Posterior vena cava (tissue), 2 donors: ENCODE results near the gene HDLBP. TPM values are rescaled to one million over a fixed set of nuclear protein-coding genes. Genes with fewer than 3 reads are reported as not detected.

Experiments used
- DNase-seq: peaks from one replicate; pipeline ENCODE4 v3.0.0-alpha.2; 2020; ENCODE audit warnings: low spot score
- intact Hi-C, 2 donors: fragments of 100-400 bp; cut with DNase I; formaldehyde crosslinking; loops; one replicate each; pipeline versions ENCODE4 v1.14.1 to v1.14.2; 2022 to 2023
- long read RNA-seq, 2 donors: library from polyadenylated mRNA; unstranded; transcript quantifications; one replicate each; pipeline ENCODE4 v2.0.0, GENCODE V29; 2020 to 2021
- total RNA-seq, 2 donors: library from RNA; stranded (reverse); fragmentation: NEBNext Ultra II Directional; extraction: Animal tissue kit (Norgen Biotek cat#: 25700); gene quantifications; one replicate each; pipeline ENCODE4 v1.2.1, GENCODE V29; 2021
- donor health status: DM: yes; HTN: yes; CAD: no.
- donor health status: DM: yes; HTN: yes; CAD: no.

The HDLBP gene, protein sequence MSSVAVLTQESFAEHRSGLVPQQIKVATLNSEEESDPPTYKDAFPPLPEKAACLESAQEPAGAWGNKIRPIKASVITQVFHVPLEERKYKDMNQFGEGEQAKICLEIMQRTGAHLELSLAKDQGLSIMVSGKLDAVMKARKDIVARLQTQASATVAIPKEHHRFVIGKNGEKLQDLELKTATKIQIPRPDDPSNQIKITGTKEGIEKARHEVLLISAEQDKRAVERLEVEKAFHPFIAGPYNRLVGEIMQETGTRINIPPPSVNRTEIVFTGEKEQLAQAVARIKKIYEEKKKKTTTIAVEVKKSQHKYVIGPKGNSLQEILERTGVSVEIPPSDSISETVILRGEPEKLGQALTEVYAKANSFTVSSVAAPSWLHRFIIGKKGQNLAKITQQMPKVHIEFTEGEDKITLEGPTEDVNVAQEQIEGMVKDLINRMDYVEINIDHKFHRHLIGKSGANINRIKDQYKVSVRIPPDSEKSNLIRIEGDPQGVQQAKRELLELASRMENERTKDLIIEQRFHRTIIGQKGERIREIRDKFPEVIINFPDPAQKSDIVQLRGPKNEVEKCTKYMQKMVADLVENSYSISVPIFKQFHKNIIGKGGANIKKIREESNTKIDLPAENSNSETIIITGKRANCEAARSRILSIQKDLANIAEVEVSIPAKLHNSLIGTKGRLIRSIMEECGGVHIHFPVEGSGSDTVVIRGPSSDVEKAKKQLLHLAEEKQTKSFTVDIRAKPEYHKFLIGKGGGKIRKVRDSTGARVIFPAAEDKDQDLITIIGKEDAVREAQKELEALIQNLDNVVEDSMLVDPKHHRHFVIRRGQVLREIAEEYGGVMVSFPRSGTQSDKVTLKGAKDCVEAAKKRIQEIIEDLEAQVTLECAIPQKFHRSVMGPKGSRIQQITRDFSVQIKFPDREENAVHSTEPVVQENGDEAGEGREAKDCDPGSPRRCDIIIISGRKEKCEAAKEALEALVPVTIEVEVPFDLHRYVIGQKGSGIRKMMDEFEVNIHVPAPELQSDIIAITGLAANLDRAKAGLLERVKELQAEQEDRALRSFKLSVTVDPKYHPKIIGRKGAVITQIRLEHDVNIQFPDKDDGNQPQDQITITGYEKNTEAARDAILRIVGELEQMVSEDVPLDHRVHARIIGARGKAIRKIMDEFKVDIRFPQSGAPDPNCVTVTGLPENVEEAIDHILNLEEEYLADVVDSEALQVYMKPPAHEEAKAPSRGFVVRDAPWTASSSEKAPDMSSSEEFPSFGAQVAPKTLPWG (N-terminal part only)
- total RNA-seq, result 100 to 1,000 TPM; 428 to 459 TPM
- long read RNA-seq, donor 1, full-length matches to known transcripts, result 63 of 177 reads
- long read RNA-seq, donor 1, partial matches to known transcripts, result 87 of 177 reads
- long read RNA-seq, donor 1, other reads (novel, unspliced or antisense), result 27 of 177 reads
- long read RNA-seq, donor 2, full-length matches to known transcripts, result 16 of 298 reads
- long read RNA-seq, donor 2, partial matches to known transcripts, result 250 of 298 reads
- long read RNA-seq, donor 2, other reads (novel, unspliced or antisense), result 32 of 298 reads

DNA sequence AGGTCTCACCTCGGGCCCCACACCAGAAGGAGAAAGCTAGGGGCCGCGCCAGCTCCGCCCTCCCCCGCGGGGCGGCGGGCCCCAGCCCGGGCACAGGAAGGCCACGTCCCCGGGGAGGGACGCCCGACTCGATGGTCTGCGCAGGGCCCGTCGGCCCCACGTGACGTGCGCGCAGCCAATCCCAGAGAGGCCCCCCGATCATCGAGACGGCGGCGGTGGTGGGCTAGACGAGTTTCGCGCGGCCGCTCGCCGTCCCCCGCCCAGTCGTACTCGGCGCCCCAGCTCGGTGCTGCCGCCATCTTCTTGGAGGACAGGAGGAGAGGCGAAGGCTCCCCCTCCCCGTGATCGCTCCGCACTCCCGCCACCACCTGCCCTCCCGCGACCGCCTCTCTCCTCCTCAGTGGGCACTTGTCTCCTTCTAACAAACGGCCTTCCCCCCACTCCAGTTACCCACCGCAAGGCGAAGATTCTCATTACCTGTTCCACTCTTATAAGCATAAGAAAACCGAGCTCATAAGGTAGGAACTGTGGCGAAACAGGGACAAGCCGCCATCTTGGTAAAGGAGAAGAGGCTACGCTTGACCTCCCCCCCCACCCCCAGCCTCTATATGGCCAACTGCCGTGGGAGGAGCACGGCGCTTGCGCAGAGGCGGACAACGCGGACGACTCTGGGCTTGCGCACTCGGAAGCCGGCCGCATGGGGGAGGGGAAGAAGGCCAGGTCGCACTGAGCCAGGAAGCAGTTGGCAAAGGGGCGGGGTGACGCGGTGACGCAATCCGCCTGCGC is at the start of gene HDLBP:
Gene HDLBP, minus strand, starts transcription at position 580 of the 786 bp plus-strand sequence. CDS start 48,803 bp downstream, outside the sequence.
- peak; percentile 100 for DNase-seq
- intact Hi-C loops, result no loop called here

DNA sequence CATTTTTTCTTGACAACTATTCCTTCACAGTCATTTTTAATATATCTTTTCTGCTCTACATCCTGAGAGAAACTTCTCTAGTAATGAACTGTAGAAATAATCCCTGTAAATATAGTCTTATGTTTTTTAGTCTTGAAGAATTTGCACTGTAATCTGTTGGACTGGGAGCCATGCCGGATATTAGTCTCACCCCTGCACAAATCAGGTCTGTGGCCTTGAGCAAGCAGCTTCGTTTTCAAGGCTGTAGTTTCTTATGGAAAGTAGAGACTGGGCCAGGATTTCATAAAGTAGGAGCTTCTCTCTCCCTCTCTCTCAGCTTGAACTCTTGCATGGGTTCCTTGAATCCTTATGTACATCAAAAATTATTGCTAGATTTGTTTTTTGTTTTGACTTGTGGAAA is 49.3 kb upstream of the HDLBP start:
- no peak for DNase-seq
- intact Hi-C loops, result no loop called here

DNA sequence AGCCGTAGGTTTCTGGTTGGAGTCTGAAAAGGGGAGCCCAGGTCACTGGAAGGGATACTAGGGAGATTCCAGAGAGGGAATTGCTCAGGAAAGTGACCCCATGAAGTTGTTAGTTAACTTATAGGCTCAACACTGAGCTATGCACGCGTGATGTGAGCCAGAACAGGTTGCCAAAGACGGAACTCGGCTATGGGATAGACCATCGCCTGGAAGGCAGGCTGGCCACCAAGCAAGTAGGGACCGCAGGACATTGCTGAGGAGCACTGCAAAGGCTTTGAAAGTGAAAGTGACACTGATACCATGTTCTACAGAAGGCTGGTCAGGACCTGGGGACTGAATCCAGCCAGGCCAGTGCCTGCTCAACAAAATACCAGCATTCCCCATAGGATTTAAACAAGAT is 48.0 kb upstream of the HDLBP start:
- DNase-seq, result no peak

DNA sequence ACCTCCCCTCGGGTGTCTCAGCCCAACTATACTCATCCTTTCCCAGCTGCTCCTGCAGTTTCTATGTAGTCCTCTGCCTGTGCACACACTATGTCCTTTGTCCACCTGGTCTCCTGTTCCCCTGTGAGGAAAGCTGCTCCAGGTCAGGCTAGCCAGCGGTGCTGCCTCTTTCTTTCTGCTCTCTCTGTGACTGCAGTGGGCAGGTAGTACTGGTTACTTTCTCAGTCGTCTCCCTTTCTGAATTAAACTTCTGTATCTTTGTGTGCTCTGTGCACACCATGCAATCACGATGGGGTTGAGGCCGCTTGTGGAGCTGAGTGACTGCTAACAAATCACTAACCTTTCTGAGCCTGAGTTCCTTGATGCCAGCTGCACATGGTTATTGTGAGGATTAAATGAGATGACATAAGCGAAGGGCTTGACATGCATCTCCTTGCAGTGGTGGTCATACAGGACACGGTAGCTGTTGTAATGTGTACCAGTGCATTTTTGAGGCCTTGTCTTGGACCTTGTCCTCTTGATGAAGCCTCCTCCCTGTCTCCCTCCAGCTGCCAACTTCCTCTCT is 44.1 kb upstream of the HDLBP start:
- intact Hi-C loops, result no loop called here
- DNase-seq, result no peak

More for the DNA sequence above, 48.0 kb upstream of the HDLBP start:
- intact Hi-C loops, result no loop called here

DNA sequence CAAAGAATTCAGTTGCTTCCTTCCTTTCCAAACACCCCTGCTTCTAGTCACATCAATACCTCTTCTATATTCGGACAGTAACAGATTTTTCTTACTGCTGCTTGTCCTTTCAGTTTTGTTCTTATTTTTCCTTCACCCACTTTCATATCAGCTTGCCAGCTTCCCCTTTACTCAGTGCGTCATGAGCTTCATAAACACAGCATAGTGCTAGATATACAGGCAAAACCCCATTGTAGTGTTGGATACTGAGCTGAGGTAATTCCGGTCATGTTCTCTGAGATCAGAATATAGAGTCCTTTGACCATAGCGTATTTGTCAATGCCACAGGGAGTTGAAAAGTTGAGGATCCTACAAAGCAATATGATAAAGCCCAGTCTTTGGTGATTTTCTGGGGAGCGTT is 43.0 kb upstream of the HDLBP start:
- intact Hi-C loops, result no loop called here
- no peak for DNase-seq

DNA sequence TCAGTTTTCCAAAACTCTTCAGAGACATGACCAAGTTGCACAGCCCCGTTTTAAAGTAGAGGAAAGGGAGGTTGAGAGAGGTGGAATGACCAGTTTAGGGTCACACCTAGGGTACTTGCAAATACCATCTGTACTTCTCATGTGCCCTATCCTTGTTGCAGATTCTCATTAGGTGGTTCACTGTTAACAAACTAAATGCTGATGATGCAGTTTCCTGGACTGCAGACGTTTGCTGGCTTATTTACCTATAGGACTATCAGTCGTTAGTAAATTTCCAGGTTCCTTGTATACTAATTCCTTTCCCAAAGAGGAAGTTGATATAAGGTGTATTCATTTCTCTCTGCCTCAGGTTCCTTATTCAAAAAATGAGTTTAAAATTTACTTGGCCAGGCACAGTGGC is 42.1 kb upstream of the HDLBP start:
- intact Hi-C loops, result no loop called here
- no peak for DNase-seq

DNA sequence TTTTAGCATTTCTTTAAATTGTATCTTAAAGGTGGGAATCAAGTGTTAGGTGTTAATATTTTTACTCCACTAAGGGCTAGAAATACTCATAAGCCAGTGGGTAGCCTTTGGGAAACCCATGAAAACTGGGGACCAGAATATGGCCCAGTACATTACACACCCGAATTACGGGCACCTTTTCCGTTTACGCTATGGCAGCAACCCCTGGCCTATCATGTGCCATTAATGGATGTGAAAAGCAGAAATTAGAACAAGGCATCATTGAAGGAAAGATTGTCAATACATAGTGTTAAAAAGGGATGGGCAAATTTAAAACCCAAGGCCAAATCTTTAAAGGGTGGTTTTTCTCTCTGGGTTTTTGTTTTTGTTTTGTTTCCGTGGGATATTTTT is 41.4 kb upstream of the HDLBP start:
- intact Hi-C loops, result no loop called here

DNA sequence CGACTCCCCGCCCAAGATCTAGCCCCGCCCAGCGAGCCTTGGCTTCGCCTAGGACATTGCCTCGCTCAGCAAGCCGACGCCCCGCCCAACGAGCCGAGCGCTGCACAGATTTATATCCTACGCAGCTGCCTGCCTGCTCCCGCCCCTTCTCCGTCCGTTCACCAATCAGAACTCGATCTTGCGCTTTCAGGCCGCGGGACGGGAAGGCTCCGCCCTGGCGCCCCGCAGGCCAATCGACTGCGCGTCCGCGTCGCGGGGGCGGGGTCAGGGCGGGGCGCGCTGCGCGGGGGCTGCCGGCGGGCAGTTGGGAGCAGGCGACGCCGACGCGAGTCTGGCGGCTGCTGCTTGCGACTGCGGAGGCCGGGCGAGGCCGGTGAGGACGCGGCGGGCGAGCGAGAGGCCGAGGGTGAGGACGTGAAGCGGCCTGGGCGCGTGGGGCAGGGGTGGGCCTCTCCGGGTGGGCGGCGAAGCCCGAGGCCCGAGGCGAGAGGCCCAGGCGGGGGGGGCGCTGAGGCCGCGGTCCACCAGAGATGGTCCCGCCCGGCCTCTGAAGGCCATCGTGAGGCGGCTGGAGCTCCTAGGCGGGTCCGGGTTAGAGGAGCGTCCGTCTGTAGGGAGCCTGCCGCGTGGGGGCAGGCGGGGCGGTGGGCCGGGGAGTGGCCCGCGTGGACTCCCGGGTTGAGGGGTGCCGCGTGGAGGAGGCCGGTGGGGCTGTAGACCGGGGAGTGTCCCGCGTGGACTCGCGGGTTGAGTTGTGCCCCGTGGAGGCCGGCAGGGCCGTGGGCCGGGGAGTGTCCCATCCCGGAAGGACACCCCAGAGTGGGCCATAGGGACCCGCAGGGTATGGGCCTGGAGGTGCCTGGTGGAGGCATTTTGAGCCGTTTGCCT is 40.8 kb upstream of the HDLBP start, which contains the start of gene FARP2:
Gene FARP2, plus strand, starts transcription at position 303 of the 888 bp plus-strand sequence. CDS start 16,823 bp downstream, outside the sequence.
- intact Hi-C loops, result no loop called here
- DNase-seq, result peak; percentile 100

More for the DNA sequence above, 41.4 kb upstream of the HDLBP start:
- DNase-seq, result no peak

DNA sequence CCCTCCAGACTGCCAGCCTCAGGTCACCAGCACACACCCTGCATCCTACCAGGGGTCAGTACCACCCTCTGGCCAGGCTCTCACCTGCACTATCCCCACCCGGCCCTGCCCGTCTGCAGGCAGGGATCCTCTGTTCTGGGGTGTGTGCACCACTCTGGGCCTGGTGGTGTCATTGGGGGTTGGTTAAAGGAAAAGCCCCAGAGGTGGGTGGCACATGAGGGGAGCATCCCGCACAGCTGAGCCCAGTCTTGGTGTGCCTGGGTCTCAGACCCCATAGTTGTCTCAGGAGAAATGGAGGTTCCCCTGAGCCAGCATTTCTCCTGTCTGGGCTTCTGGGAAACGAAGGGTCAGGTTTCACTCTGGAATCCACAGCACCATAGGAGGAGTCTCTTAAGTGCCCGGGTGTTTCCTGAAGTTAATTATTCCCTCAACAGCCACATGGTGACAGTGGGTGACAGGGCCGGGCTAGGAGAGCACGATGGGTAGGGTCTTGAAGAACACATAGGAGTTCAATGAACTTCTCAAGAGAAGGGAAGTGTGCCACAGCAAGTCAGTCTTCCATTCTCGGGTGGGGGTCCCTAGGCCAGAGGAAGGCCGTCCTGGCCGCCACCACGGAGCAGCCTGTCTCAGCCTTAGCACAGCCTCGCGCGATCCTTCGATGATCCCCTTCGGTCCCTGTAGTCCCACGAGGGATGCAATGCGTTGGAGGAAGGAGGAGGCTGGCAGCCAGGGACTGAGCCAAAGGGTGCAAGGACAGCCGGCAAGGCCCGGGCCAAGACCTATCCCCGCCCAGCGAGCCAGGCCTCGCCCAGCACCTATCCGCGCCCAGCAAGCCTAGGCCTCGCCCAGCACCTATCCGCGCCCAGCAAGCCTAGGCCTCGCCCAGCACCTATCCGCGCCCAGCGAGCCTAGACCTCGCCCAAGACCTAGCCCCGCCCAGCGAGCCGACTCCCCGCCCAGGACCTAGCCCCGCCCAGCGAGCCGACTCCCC is 39.5 kb upstream of the HDLBP start:
- intact Hi-C loops, result no loop called here
- DNase-seq, result peak; percentile 95

DNA sequence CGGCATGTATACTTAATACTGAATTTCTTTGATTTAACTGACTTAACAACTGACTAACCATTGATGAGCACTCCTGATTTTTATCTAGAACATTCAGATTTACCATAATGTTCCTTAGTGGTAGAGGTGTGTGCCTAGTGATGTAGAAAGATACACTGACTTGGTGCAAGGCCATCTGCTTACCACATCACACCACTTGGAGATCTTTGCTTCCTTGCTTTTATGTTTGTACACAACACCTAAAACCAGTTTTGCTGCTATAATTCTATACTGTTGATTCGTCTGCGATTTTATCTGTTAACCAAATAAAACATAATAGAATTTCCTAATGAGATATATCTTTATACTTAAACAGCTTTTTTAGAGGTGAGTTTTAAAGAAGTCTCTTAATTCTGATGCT is 36.8 kb upstream of the HDLBP start:
- no peak for DNase-seq
- intact Hi-C loops, result no loop called here

DNA sequence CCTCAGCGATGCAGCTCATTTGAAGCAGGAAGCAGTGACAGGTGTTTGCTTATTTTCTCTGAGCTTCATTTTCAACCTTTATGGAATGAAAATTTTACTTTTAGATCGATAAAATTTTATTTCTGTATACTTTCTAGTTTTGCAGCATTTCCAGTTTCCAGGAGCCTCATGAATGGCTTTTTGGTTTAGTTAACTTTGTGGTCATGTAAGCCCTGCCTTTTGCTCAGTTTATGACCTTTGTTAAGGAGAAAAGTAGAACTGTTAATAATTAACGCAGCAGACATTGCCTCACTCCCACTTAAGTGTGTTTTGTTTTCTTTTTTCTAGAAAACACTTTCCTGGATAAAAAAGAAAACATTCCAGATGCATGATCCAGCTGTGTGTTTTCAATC is 36.2 kb upstream of the HDLBP start:
- no peak for DNase-seq
- intact Hi-C loops, result no loop called here

DNA sequence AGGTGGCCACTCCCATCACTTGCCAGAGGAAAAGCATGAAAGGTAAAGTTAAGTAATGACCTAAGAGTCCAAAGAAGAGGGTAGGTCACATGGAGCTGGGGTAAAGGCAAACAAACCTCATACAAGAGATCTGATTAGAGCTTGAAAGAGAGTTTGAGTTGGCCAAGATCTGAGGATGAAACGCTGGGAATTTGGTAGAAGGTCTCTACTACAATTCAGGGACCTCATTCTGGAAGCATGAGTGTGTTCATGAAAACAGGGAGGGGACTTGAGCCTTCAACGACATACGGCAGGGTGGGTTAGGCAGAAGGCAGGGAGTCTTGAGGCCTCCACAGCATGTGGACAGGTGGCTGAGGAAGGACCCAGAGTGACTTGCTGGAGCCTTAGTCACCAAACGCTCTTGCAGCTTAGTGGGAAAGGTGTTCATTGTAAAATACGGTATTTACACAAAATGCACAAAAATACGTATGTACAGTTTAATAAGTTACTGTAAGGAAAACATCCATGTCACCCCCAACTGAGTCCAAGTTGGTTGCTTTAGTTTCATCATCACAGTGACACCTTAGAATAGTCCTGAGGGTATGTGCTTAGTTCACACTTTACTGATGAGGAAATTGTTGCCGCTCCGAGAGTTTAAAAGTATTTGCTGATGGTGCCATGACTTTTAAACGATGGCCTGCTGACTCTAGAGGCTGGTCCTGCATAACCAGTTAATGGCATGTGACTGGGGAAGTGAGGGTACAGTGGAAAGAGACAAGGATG is 35.6 kb upstream of the HDLBP start:
- intact Hi-C loops, result no loop called here
- DNase-seq, result no peak

DNA sequence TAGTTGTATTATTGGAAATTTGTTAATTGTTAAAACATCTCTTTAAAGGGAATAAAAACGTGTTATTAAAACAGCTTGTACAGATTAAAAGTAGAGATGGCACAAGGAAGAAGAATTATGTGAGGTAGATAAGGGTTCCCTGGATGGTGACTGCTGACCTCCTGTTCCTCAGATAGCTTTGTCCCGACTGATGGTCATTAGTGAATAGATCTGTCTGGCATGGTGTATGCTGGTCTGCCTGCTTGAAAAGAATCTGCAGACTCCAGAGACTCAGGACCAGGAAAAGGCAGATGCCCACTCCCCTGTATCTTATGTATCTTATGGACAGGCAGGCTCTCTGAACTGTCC is 35.0 kb upstream of the HDLBP start:
- intact Hi-C loops, result no loop called here
- no peak for DNase-seq

DNA sequence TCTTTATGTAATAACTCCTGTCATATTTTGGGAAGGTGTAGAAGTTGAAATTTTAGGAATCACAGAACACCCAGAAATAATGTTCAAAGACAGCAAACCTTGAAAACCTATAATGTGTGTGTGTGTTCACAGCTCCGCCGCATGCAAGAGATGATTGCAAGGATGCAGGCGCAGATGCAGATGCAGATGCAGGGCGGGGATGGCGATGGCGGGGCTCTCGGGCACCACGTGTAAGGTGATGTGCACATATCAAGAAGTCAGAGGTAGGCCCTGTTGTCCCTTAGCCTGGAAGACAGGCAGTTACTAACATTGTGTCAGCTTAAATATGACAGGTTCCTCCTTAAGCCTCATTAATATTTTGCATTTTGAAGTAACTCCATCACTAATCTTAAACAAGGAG is 34.5 kb upstream of the HDLBP start:
- intact Hi-C loops, result loop anchor here in 1 of 2 donors (10.0 kb wide), 1 partner anchor 105 kb away; no protein-coding TSS in a partner anchor
- no peak for DNase-seq
